Epithelial cell of proximal tubule (primary cell): ENCODE measurements around the gene IMPG2. TPM values are rescaled to one million over a fixed set of nuclear protein-coding genes. Genes with fewer than 3 reads are reported as not detected.

ENCODE experiments used
- DNase-seq: peaks from one replicate; pipeline ENCODE4 v3.0.0-alpha.2; 2011; ENCODE audit warnings: low read depth
- H3K4me3 ChIP-seq: 2 replicates; pipeline ENCODE4 v1.5.1; 2011; ENCODE audit warnings: low read depth, mild to moderate bottlenecking, low read length
- total RNA-seq: library from RNA; depleted of rRNA; stranded (reverse); fragments of >200 nt; gene quantifications from 2 replicates; pipeline ENCODE4 v1.2.3, GENCODE V29; 2015
- TF ChIP-seq, protein P1 (sequence below): conservative IDR thresholded peaks from 2 replicates; pipeline ENCODE4 v1.5.1; 2012; ENCODE audit warnings: low read depth, mild to moderate bottlenecking, low read length

Gene IMPG2
- total RNA-seq, 1 donor from 2014 or later, result under 0.01 TPM

DNA sequence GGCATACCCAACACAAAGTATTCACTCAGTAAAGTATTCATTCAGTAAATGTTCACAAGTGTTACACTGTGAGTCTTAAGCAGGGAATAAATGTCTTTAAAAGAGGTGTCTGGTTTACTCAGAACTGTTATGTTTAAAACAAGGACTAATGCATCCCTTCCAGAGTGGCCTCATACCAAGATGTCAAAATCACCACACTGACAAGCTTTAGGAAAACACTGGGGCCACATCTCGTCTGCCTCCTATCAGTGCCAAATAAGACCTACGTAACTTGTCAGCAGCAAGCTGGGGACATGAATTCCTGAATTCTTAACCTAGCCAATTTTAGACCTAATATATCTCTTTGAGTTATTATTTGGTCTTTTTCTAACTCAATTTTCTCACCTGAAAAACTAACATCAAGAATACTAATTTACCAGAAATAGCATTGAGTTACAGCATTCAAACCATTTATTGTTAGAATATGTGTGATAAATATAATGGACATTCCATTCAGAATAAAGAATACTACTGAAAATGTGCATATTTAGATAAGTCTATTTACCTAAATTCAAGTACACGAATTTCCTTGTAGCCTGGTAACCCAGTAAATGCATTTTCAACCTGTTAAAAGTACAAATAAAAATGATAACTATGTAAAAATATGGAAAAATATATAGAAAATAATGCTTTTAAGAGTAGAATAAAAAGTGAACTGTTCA is 51.3 kb downstream of the IMPG2 start:
- H3K4me3 ChIP-seq, result no peak overlapping the region
- TF ChIP-seq, protein P1, sequence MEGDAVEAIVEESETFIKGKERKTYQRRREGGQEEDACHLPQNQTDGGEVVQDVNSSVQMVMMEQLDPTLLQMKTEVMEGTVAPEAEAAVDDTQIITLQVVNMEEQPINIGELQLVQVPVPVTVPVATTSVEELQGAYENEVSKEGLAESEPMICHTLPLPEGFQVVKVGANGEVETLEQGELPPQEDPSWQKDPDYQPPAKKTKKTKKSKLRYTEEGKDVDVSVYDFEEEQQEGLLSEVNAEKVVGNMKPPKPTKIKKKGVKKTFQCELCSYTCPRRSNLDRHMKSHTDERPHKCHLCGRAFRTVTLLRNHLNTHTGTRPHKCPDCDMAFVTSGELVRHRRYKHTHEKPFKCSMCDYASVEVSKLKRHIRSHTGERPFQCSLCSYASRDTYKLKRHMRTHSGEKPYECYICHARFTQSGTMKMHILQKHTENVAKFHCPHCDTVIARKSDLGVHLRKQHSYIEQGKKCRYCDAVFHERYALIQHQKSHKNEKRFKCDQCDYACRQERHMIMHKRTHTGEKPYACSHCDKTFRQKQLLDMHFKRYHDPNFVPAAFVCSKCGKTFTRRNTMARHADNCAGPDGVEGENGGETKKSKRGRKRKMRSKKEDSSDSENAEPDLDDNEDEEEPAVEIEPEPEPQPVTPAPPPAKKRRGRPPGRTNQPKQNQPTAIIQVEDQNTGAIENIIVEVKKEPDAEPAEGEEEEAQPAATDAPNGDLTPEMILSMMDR, result no peak
- DNase-seq, result no peak

DNA sequence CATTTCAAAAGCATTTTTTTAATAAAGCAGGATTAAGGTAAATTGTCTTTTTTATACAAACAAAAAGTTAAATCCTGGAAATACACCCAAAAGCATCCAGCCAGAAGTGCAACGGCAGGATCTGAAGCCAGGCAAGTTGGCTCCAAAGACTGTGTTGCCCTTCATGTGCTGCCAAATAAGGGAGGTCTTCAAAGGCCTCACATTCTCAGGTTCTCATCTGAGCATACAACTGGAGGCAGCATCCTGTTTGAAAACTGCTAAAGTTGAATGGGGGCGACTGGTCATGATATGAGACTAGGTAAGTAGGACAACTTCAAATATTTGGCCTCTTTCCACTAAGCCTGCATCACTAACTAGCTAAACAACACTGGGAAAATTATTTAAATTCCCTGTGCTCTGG is 52.2 kb downstream of the IMPG2 start:
- H3K4me3 ChIP-seq, result no peak overlapping the region
- no peak for DNase-seq
- TF ChIP-seq, protein P1, result no peak

DNA sequence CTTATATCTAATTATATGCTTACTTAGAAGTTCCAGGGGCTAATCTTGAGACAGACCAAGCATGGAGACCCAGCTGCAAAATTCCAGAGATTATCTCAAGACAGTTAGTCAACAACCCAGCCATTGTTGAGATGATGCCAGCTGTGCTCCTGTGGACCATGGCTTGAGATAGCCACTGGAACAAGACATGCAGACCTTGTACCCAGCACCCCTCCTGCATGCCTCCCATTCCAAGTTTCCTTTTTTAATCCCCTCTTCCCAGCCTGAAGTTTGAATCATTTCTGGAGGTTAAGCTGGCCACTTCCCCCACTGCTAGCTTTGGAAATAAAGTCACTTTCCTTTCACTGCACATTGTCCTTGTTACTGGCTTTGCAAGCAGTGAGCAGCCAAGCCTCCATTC is 53.8 kb downstream of the IMPG2 start:
- TF ChIP-seq, protein P1, result no peak
- H3K4me3 ChIP-seq, result no peak overlapping the region
- DNase-seq, result no peak

DNA sequence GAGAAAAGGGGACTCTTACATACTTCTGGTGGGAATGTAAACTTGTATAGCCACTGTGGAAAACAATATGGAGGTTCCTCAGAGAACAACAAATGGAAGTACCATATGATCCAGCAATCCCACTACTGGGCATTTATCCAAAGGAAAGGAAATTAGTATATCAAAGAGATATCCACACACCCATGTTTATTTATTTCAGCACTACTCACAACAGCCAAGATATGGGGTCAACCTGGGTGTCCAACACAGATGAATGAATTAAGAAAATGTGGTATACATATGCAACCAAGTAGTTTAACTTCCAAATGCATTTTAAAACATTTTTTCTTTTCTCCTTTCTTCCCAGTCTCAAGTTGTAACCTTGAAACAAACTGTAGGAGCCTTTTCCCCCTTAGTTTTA is 54.3 kb downstream of the IMPG2 start:
- DNase-seq, result no peak
- H3K4me3 ChIP-seq, result no peak overlapping the region
- TF ChIP-seq, protein P1, result no peak

DNA sequence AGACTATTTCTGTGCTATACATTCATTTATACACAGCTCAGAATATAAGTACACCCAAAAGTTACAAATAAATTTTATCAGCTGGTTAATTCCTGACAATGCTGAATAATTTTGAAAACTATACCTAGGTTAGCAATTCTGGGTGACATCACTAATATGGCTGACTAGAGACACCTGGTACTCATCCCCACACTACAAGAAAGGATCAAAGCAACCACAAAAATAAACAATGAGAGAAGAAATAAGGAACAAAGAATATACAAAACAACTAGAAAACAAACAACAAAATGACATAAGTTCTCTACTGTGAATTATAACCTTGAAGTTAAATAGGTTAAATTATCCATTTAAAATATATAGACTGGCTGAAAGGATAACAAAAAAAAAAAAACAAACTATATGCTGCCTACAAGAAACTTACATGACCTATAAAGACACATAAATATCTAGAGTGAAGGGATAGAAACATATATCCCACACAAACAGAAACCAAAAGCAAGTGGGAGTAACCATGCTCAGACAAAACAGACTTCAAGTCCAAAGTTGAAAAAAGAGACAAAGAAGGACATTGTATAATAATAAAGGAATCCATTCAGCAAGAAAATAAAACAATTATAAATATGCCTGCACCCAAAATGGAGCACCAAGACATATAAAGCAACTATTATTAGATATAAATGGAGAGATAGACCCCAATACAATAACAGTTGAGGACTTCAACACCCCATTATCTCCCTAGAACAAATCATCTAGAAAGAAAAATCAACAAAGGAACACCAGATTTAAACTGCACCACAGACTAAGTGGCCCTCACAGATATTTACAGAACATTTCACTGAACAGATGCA is 57.8 kb downstream of the IMPG2 start:
- H3K4me3 ChIP-seq, result no peak overlapping the region
- TF ChIP-seq, protein P1, result no peak
- DNase-seq, result no peak

DNA sequence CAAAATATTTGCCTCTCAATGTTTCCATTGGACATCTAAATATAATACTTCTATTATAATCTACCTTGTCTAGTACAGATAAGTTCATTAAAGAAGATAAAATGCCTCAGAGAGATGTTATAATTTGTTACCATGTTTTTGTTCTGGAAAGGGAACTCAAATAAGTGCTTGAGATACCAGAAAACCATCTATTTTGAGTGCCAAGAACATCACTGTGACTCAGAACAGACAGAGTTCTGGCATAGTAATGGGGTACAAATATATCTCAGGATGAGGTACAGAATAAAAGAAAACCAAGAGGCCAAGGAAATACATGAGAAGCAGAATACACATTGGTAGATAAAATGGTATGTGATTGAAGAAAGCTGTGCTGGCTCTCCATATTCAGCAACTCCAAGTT is 58.9 kb downstream of the IMPG2 start:
- no peak overlapping the region for H3K4me3 ChIP-seq
- no peak for DNase-seq
- TF ChIP-seq, protein P1, result no peak
